Measurements from ENCODE around the gene GPR179.

The GPR179 gene

DNA sequence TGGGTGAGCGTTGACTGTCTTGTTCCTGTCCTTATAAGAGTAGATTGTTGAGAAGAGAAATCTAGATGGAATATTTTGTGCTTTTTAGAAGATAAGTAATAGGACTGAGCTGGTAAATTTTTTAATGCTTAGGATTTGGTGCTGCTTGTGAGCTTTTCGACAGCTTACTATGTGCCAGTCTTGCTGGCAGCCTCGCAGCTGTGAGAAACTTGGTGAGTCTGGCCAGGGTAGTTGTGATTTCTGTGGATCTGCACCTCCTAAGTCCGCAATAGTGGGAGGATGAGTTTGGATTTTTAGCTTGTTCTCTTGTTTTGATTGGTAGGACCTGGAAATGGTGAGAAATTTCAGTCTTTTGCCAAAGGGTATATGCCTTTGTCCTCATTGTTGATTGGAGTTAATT is 11.5 kb upstream of the GPR179 start:
- TF ChIP-seq TCF12 (IDR thresholded peaks at IDR 0.05; ENCODE audit: low read depth): no peak
- TF ChIP-seq CREB1 (IDR thresholded peaks at IDR 0.05; ENCODE audit: low read depth): no peak
- TF ChIP-seq, protein P1, sequence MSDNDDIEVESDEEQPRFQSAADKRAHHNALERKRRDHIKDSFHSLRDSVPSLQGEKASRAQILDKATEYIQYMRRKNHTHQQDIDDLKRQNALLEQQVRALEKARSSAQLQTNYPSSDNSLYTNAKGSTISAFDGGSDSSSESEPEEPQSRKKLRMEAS (IDR thresholded peaks at IDR 0.05): no peak
- TF ChIP-seq TAF1 (IDR thresholded peaks at IDR 0.05; ENCODE audit: low read depth): no peak
- TF ChIP-seq, protein P2, sequence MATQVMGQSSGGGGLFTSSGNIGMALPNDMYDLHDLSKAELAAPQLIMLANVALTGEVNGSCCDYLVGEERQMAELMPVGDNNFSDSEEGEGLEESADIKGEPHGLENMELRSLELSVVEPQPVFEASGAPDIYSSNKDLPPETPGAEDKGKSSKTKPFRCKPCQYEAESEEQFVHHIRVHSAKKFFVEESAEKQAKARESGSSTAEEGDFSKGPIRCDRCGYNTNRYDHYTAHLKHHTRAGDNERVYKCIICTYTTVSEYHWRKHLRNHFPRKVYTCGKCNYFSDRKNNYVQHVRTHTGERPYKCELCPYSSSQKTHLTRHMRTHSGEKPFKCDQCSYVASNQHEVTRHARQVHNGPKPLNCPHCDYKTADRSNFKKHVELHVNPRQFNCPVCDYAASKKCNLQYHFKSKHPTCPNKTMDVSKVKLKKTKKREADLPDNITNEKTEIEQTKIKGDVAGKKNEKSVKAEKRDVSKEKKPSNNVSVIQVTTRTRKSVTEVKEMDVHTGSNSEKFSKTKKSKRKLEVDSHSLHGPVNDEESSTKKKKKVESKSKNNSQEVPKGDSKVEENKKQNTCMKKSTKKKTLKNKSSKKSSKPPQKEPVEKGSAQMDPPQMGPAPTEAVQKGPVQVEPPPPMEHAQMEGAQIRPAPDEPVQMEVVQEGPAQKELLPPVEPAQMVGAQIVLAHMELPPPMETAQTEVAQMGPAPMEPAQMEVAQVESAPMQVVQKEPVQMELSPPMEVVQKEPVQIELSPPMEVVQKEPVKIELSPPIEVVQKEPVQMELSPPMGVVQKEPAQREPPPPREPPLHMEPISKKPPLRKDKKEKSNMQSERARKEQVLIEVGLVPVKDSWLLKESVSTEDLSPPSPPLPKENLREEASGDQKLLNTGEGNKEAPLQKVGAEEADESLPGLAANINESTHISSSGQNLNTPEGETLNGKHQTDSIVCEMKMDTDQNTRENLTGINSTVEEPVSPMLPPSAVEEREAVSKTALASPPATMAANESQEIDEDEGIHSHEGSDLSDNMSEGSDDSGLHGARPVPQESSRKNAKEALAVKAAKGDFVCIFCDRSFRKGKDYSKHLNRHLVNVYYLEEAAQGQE (IDR thresholded peaks at IDR 0.05; ENCODE audit: low read depth): no peak
- TF ChIP-seq ZBTB7A (IDR thresholded peaks at IDR 0.05; ENCODE audit: low read depth): no peak
- no peak for TF ChIP-seq FOXM1 (IDR thresholded peaks at IDR 0.05; ENCODE audit: borderline replicate concordance, low read depth)
- no peak for TF ChIP-seq CEBPB (IDR thresholded peaks at IDR 0.05)
- TF ChIP-seq EGR1 (IDR thresholded peaks at IDR 0.05): no peak
- no peak for TF ChIP-seq YY1 (IDR thresholded peaks at IDR 0.05; ENCODE audit: low read depth)
- no peak for TF ChIP-seq EP300 (IDR thresholded peaks at IDR 0.05; ENCODE audit: borderline replicate concordance)

GRCh38 chr17:38354466-38354865 is 10.7 kb upstream of the GPR179 start:
- no peak for TF ChIP-seq EGR1 (IDR thresholded peaks at IDR 0.05)
- no peak for TF ChIP-seq ZBTB7A (IDR thresholded peaks at IDR 0.05; ENCODE audit: low read depth)
- TF ChIP-seq FOXM1 (IDR thresholded peaks at IDR 0.05; ENCODE audit: borderline replicate concordance, low read depth): no peak
- no peak for TF ChIP-seq YY1 (IDR thresholded peaks at IDR 0.05; ENCODE audit: low read depth)
- TF ChIP-seq, protein P1 (IDR thresholded peaks at IDR 0.05): no peak
- TF ChIP-seq NFIC (IDR thresholded peaks at IDR 0.05): no peak
- no peak for TF ChIP-seq TAF1 (IDR thresholded peaks at IDR 0.05; ENCODE audit: low read depth)
- no peak for TF ChIP-seq CEBPB (IDR thresholded peaks at IDR 0.05)
- TF ChIP-seq RAD21 (IDR thresholded peaks at IDR 0.05; ENCODE audit: low read depth): no peak
- no peak for TF ChIP-seq TCF12 (IDR thresholded peaks at IDR 0.05; ENCODE audit: low read depth)
- TF ChIP-seq, protein P2 (IDR thresholded peaks at IDR 0.05; ENCODE audit: low read depth): no peak
- no peak for TF ChIP-seq USF1 (IDR thresholded peaks at IDR 0.05)
- no peak for TF ChIP-seq CREB1 (IDR thresholded peaks at IDR 0.05; ENCODE audit: low read depth)
- TF ChIP-seq EP300 (IDR thresholded peaks at IDR 0.05; ENCODE audit: borderline replicate concordance): no peak
- TF ChIP-seq TEAD4 (IDR thresholded peaks at IDR 0.05): no peak

- no peak for TF ChIP-seq TEAD4 (IDR thresholded peaks at IDR 0.05)
Measured at GRCh38 chr17:38353668-38354067, 9.9 kb upstream of the GPR179 start.

DNA sequence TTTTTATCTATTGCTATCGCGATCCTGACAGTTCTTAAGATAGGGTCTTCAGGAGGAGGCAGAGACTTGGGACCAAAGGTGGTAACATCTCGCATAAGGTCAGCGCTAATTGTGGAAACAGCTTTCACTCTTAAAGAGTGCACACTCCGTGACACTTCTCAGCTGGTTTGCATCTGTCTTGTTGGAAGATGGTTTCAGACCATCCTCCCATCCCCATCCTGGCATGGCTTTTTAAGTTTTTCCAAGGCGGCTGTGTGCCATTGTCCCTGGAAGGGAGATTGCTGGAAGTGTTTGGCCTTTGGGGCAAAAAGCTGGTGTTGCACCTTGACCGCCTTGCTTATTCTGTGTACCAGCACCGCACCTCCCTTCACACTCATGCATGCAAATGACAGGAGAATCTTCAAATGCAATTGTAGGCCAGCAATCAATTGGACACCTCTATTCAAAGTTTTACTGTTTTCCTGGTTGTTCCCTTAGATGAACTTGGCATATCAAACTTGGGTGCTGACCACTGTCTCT is 9.4 kb upstream of the GPR179 start:
- TF ChIP-seq TCF12 (IDR thresholded peaks at IDR 0.05; ENCODE audit: low read depth) (no peak), CEBPB (IDR thresholded peaks at IDR 0.05) (no peak), NFIC (IDR thresholded peaks at IDR 0.05) (no peak), EP300 (IDR thresholded peaks at IDR 0.05; ENCODE audit: borderline replicate concordance) (no peak), TAF1 (IDR thresholded peaks at IDR 0.05; ENCODE audit: low read depth) (no peak), YY1 (IDR thresholded peaks at IDR 0.05; ENCODE audit: low read depth) (no peak), CREB1 (IDR thresholded peaks at IDR 0.05; ENCODE audit: low read depth) (no peak)
- TF ChIP-seq, protein P2 (IDR thresholded peaks at IDR 0.05; ENCODE audit: low read depth): no peak

- TF ChIP-seq USF1 (IDR thresholded peaks at IDR 0.05): no peak
- no peak for TF ChIP-seq EP300 (IDR thresholded peaks at IDR 0.05; ENCODE audit: borderline replicate concordance)
- TF ChIP-seq ZBTB7A (IDR thresholded peaks at IDR 0.05; ENCODE audit: low read depth): peak; percentile 76; the same call in 1 of the 2 replicates
Measured at GRCh38 chr17:38352245-38353085, 8.7 kb upstream of the GPR179 start.
